ENCODE measurements around the gene ATP2A2.

ATP2A2 gene

DNA sequence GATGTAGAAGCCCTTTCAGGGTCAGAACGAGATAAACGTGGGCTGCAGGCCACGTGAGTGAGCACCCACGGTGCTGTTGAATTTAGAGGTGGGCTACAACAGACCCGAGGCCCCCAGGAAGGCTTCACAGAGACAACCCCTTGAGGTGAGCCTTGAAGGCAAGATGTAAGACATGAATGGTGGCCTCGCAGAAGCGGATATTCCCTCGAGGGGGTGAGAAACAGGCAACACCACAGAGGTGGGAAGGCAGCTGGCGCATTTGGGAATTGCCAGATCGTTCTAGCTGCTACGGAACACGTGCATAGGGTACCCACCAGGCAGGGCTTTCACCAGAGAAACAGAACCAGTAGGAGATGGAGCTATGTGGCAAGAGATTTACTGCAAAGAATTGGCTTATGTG lies 22.6 kb upstream of the ATP2A2 start:
- TF ChIP-seq, protein P1, sequence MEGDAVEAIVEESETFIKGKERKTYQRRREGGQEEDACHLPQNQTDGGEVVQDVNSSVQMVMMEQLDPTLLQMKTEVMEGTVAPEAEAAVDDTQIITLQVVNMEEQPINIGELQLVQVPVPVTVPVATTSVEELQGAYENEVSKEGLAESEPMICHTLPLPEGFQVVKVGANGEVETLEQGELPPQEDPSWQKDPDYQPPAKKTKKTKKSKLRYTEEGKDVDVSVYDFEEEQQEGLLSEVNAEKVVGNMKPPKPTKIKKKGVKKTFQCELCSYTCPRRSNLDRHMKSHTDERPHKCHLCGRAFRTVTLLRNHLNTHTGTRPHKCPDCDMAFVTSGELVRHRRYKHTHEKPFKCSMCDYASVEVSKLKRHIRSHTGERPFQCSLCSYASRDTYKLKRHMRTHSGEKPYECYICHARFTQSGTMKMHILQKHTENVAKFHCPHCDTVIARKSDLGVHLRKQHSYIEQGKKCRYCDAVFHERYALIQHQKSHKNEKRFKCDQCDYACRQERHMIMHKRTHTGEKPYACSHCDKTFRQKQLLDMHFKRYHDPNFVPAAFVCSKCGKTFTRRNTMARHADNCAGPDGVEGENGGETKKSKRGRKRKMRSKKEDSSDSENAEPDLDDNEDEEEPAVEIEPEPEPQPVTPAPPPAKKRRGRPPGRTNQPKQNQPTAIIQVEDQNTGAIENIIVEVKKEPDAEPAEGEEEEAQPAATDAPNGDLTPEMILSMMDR (IDR thresholded peaks at IDR 0.05; ENCODE audit: extremely low read depth, missing control alignments) = no peak
- DNase-seq (ENCODE audit: low spot score) = no peak

GRCh38 chr12:110262442-110263388 lies 18.3 kb upstream of the ATP2A2 start:
- DNase-seq (ENCODE audit: low spot score) = no peak
- TF ChIP-seq, protein P1 (IDR thresholded peaks at IDR 0.05; ENCODE audit: extremely low read depth, missing control alignments) = no peak

DNA sequence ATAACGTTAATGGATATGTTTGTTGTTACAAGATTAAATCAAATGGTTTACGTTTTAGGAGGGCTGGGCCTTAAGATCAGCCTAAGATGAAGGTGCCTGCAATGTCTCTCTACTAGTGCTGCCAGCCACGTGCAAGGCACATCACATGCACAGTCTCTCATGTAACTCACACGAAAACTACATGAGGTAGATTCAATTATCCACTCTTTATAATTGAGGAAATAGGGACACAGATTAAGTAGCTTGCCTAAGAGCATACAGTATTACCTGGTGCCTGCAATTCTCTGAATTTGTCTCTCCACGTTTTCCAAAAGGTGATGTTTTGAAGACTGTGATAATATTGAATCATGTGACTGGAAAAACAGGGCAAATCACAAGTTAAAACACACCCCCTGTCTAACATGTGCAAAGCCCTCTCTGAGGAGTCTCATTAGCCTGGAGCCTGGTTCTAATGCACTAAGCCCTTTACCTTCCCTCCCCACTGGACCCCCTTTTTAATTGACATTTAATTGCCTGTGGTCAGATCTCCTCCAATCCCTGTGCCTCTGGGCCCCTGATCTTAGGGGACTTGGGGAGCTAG lies 14.6 kb upstream of the ATP2A2 start:
- DNase-seq (ENCODE audit: low spot score) = no peak
- TF ChIP-seq, protein P1 (IDR thresholded peaks at IDR 0.05; ENCODE audit: extremely low read depth, missing control alignments) = no peak

- DNase-seq (ENCODE audit: low spot score) = no peak
- TF ChIP-seq, protein P1 (IDR thresholded peaks at IDR 0.05; ENCODE audit: extremely low read depth, missing control alignments) = no peak
Measured at GRCh38 chr12:110266980-110267620, 13.9 kb upstream of the ATP2A2 start.

DNA sequence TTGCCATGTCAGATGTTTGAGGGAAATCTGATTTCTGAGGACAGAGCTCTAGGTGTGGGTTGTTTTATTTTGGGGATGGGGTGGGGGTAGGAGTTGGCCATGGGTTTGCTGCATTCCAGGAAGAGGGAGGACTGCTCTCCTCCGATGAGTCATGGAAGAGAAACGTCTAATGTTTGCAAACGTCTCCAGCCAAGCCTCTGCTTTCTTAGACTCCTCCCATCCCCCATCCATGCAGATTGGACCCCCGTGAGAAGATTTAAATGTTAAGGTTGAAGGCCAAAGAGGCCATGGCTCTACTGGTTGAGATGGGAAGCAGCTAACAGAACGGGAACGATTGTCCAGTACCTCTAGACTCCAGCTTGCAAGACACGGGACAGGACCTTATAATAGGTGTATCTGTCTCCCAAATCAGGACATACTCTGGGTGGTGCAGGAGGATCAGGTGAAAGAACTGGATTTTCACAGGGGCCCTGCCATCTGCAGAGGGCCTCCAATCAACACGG lies 11.4 kb upstream of the ATP2A2 start:
- TF ChIP-seq, protein P1 (IDR thresholded peaks at IDR 0.05; ENCODE audit: extremely low read depth, missing control alignments) = no peak
- DNase-seq (ENCODE audit: low spot score) = no peak

DNA sequence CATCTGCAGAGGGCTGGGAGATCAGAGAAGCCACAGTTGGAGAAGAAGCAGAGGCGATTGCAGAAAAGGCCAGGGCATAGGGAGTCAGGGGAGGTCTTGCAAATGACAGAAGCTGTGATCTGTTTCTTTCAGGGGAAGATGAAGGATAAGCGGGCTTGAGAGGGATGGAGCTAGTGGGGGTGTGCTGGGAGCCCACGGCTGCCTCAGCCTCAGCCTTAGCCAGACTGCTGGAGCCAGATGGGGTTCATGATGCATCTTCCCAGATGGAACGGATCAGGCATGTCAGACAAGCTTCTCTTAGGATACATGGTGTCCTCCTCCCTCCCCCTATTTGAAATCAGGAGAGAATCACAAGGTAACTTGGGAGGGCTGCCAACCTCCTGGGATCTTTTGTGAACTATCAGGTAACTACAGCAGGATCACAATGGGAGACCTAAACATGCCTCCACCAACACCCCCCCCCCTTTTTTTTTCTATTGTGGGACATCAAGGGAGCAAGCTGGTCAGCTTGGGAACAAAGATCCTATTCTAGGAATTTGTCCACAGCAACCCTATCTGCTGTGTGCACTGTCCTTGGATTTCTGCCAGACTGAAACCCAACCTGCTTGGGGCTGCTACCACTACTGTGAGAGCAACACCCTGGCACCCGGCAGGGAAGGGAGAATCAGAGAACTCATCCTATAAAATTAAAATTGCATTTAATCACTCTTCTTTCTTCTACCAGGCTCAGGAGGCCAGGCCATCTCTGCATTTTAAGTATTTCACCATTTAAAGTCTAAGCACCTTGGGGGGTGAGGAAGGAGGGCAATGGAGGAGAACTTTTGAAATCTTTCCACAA lies 10.7 kb upstream of the ATP2A2 start:
- TF ChIP-seq, protein P1 (IDR thresholded peaks at IDR 0.05; ENCODE audit: extremely low read depth, missing control alignments) = no peak
- no peak for DNase-seq (ENCODE audit: low spot score)
